HepG2 (cell line): ENCODE measurements around the gene GRM7. TPM values are rescaled to one million over a fixed set of nuclear protein-coding genes. Genes with fewer than 3 reads are reported as not detected.

Experiments used
- ATAC-seq: fragments of 200-7000 bp; cut with Tn5 transposase; 3 replicates; pipeline ENCODE4 v1.9.1; 2020; ENCODE audit warnings: mild to moderate bottlenecking, moderate library complexity
- BruUV-seq: library from RNA; stranded (reverse); fragments of 400-500 nt; replicated peaks from 2 replicates; lab custom pipeline; 2021; lab: Mats Ljungman, UMichigan
- CTCF ChIA-PET: fragments of 300-600 bp; formaldehyde crosslinking; extraction: SDS; loops from one replicate; lab custom pipeline; 2021; ENCODE audit warnings: low total read pairs, inconsistent platforms, low intra/inter-chr PET ratio; lab: Yijun Ruan, JAX
- POLR2A ChIA-PET: fragments of 350-600 bp; sonication (Branson Sonifier 250); formaldehyde crosslinking; loops from one replicate; lab custom pipeline; 2020; ENCODE audit warnings: antibody characterized with exemption, inconsistent platforms; lab: Yijun Ruan, JAX
- DNase-seq: peaks from one replicate; pipeline ENCODE4 v3.0.0-alpha.2; 2015; ENCODE audit warnings: low spot score
- FAIRE-seq: peaks from 3 replicates; lab custom pipeline; 2011; peaks lifted over from hg19 to GRCh38; lab: Jason Lieb, UNC
- H2AFZ ChIP-seq: one replicate; pipeline ENCODE4 v1.6.1; 2011; ENCODE audit warnings: low read length, inconsistent platforms
- H3K27ac ChIP-seq: fragments of 300-600 bp; 3 replicates; pipeline ENCODE4 v1.8.0; 2011; ENCODE audit warnings: mixed run types, mild to moderate bottlenecking, mixed read lengths, low read length, inconsistent platforms; ENCODE audit not compliant: insufficient read depth; ENCODE audit errors: extremely low read length
- H3K27me3 ChIP-seq, 2 experiments: fragments of 200-600 bp in 1 of 2; 2 replicates in 1 of 2; 3 replicates in 1 of 2; pipeline versions ENCODE4 v1.6.0 to v1.8.0; 2011; ENCODE audit warnings: low read length in 2 of 2, mild to moderate bottlenecking in 2 of 2, moderate library complexity in 2 of 2, inconsistent platforms in 1 of 2; ENCODE audit not compliant: insufficient read depth in 2 of 2, control insufficient read depth in 1 of 2
- H3K36me3 ChIP-seq, 2 experiments: fragments of 200-600 bp in 1 of 2; replicated peaks in 1 of 2; 2 replicates in 1 of 2; 3 replicates in 1 of 2; pipeline versions ENCODE4 v1.5.1 to v1.8.0; 2011; ENCODE audit warnings: low read length in 2 of 2, inconsistent platforms in 1 of 2; ENCODE audit not compliant: insufficient read depth in 2 of 2, control insufficient read depth in 1 of 2
- H3K4me1 ChIP-seq: 2 replicates; pipeline ENCODE4 v1.5.1; 2012; ENCODE audit warnings: low read length, inconsistent platforms; ENCODE audit not compliant: insufficient read depth
- H3K4me2 ChIP-seq: 2 replicates; pipeline ENCODE4 v1.6.0; 2011; ENCODE audit warnings: low read depth, low read length, inconsistent platforms
- H3K4me3 ChIP-seq, 3 experiments: fragments of 200-600 bp in 1 of 3; sonication (generic), shearing (Covaris generic) in 1 of 3; replicated peaks in 1 of 3; 2 replicates each; pipeline ENCODE4 v1.5.1; 2011 to 2016; ENCODE audit warnings: low read length in 3 of 3, inconsistent platforms in 2 of 3, low read depth in 2 of 3, mild to moderate bottlenecking in 2 of 3, control low read depth in 1 of 3, mixed read lengths in 1 of 3; ENCODE audit not compliant: insufficient read depth in 1 of 3
- H3K79me2 ChIP-seq: one replicate; pipeline ENCODE4 v1.6.1; 2011; ENCODE audit warnings: low read length, inconsistent platforms; ENCODE audit not compliant: insufficient read depth
- H3K9ac ChIP-seq: 2 replicates; pipeline ENCODE4 v1.6.0; 2011; ENCODE audit warnings: mild to moderate bottlenecking, low read depth, low read length, inconsistent platforms; ENCODE audit not compliant: insufficient read depth
- H3K9me3 ChIP-seq: 2 replicates; pipeline ENCODE4 v1.5.1; 2012; ENCODE audit warnings: mild to moderate bottlenecking, low read length
- H4K20me1 ChIP-seq: 2 replicates; pipeline ENCODE4 v1.6.0; 2011; ENCODE audit warnings: inconsistent platforms, mild to moderate bottlenecking, low read length, moderate library complexity; ENCODE audit not compliant: insufficient read depth
- CENPT ChIP-seq: sonication (generic); formaldehyde crosslinking; IDR thresholded peaks from 2 replicates; pipeline ENCODE4 v1.8.0; 2022; ENCODE audit warnings: low read depth, mild to moderate bottlenecking, moderate library complexity, missing genetic modification reagents
- DNMT3B ChIP-seq: conservative IDR thresholded peaks from 2 replicates; pipeline ENCODE4 v1.6.1; 2016; ENCODE audit warnings: missing biosample characterization, control low read depth
- HNRNPUL1 ChIP-seq: fragments of 200-400 bp; formaldehyde crosslinking; IDR thresholded peaks from 2 replicates; pipeline ENCODE4 v1.6.1; 2017; ENCODE audit warnings: low read depth, mild to moderate bottlenecking, low read length, moderate library complexity
- KDM4B ChIP-seq: sonication (generic); formaldehyde crosslinking; IDR thresholded peaks from 2 replicates; pipeline ENCODE4 v1.4.0; 2020; ENCODE audit warnings: missing genetic modification reagents
- KMT2A ChIP-seq: sonication (generic); formaldehyde crosslinking; IDR thresholded peaks from 2 replicates; pipeline ENCODE4 v1.4.0; 2020; ENCODE audit warnings: missing genetic modification reagents
- MED8 ChIP-seq: sonication (generic); formaldehyde crosslinking; IDR thresholded peaks from 2 replicates; pipeline ENCODE4 v1.8.1; 2023; ENCODE audit warnings: mild to moderate bottlenecking, missing genetic modification reagents; ENCODE audit not compliant: insufficient replicate concordance
- SETDB1 ChIP-seq: sonication (generic); formaldehyde crosslinking; IDR thresholded peaks from 2 replicates; pipeline ENCODE4 v1.5.1; 2020; ENCODE audit warnings: missing genetic modification reagents, mild to moderate bottlenecking, borderline replicate concordance
- U2AF2 ChIP-seq: fragments of 200-400 bp; formaldehyde crosslinking; IDR thresholded peaks from 2 replicates; pipeline ENCODE4 v1.6.1; 2017; ENCODE audit warnings: low read depth, mild to moderate bottlenecking, low read length
- ZNF468 ChIP-seq: sonication (generic); formaldehyde crosslinking; IDR thresholded peaks from 2 replicates; pipeline ENCODE4 v1.8.0; 2022; ENCODE audit warnings: mild to moderate bottlenecking, moderate library complexity, missing genetic modification reagents
- ZNF615 ChIP-seq: sonication (generic); formaldehyde crosslinking; IDR thresholded peaks from 2 replicates; pipeline ENCODE4 v1.5.0; 2020; ENCODE audit warnings: mild to moderate bottlenecking, missing genetic modification reagents, borderline replicate concordance
- ZNF670 ChIP-seq: sonication (generic); formaldehyde crosslinking; IDR thresholded peaks from 2 replicates; pipeline ENCODE4 v1.8.0; 2022; ENCODE audit warnings: mild to moderate bottlenecking, missing genetic modification reagents, borderline replicate concordance
- ZNF746 ChIP-seq: sonication (generic); formaldehyde crosslinking; IDR thresholded peaks from 2 replicates; pipeline ENCODE4 v1.8.0; 2022; ENCODE audit warnings: mild to moderate bottlenecking, missing genetic modification reagents
- ZSCAN20 ChIP-seq: sonication (generic); formaldehyde crosslinking; IDR thresholded peaks from 2 replicates; pipeline ENCODE4 v1.4.0; 2020; ENCODE audit warnings: missing genetic modification reagents, mild to moderate bottlenecking, borderline replicate concordance
- WGBS: methylation state at CpG from one replicate; pipeline ENCODE4 v1.1.6; 2017; ENCODE audit warnings: low lambda C conversion rate; 5-methylcytosine and 5-hydroxymethylcytosine counted together
- in situ Hi-C: cut with HindIII; loops from 2 replicates; pipeline ENCODE4 v1.10.0; 2017; ENCODE audit warnings: low pct_unique_long_range_greater_than_20kb; ENCODE audit not compliant: extremely low pct_ligation_motif_present
- intact Hi-C: fragments of 100-400 bp; cut with micrococcal nuclease; formaldehyde crosslinking; loops from one replicate; pipeline ENCODE4 v1.10.0; 2022; ENCODE audit not compliant: unreplicated experiment
- polyA plus RNA-seq, 8 experiments: library from polyadenylated mRNA; depleted of rRNA in 3 of 8; stranded (reverse) in 7 of 8; unstranded in 1 of 8; fragments of >200 nt; fragmentation: Illumina TruSeq in 4 of 8; extraction: Trizol in 4 of 8; gene quantifications; 2 replicates each; pipeline versions ENCODE4 v1.2.1 to v1.2.3, GENCODE V29; 2011 to 2016; ENCODE audit warnings: low read depth in 4 of 8, missing spikeins in 1 of 8, mixed read lengths in 1 of 8; ENCODE audit not compliant: insufficient read depth in 1 of 8
- total RNA-seq, 5 experiments: library from RNA; depleted of rRNA; stranded (reverse); fragments of >200 nt; fragmentation: Illumina TruSeq; extraction: Trizol; gene quantifications; 2 replicates each; pipeline ENCODE4 v1.2.3, GENCODE V29; 2016; ENCODE audit warnings: low read depth in 1 of 5
- TF ChIP-seq, protein P1 (sequence below): sonication (generic); formaldehyde crosslinking; IDR thresholded peaks from 2 replicates; pipeline ENCODE4 v1.9.0; 2021; ENCODE audit warnings: missing genetic modification reagents, borderline replicate concordance
- TF ChIP-seq, protein P2 (sequence below): IDR thresholded peaks from 2 replicates; pipeline ENCODE4 v1.6.1; 2012; ENCODE audit warnings: inconsistent platforms
- TF ChIP-seq, protein P3 (sequence below): sonication (generic); formaldehyde crosslinking; IDR thresholded peaks from 2 replicates; pipeline ENCODE4 v1.8.1; 2023; ENCODE audit warnings: missing genetic modification reagents, inconsistent platforms, borderline replicate concordance
- TF ChIP-seq, protein P4 (sequence below): sonication (generic); formaldehyde crosslinking; conservative IDR thresholded peaks from 2 replicates; pipeline ENCODE4 v1.8.0; 2022; ENCODE audit warnings: low read depth, missing genetic modification reagents
- TF ChIP-seq, protein P5 (sequence below): sonication (generic); formaldehyde crosslinking; IDR thresholded peaks from 2 replicates; pipeline ENCODE4 v1.8.0; 2022; ENCODE audit warnings: mild to moderate bottlenecking, missing genetic modification reagents, moderate library complexity
- TF ChIP-seq, protein P6 (sequence below): sonication (generic); formaldehyde crosslinking; IDR thresholded peaks from 2 replicates; pipeline ENCODE4 v1.4.0; 2020; ENCODE audit warnings: missing genetic modification reagents

GRM7 gene
- total and polyA plus RNA-seq, 2 of the 13 experiments (the other 11 are each of a cell fraction or from before 2014, with no cell fraction given) = not detected

DNA sequence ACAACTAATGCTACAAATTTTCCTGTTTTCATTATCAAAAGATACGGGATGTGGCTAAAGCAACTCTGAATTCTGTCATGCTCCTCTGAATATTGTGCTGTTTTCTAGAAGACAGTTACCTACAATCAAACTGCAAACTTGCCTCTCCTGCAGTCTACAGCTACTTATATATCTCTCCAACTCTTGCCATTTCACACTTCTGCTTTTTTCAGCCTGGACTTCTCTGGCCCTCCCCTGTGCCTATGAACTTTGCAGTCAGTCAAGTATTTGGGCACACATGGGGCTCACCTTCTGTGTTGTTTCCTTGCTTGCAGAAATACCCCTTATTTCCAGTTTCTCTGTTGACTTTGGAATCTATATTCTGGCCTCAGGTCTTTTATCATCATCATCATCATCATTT, 575.6 kb downstream of the GRM7 start:
- FAIRE-seq (no peak), ATAC-seq (no peak), DNase-seq (no peak)
- Histone ChIP-seq H3K9ac (no peak overlapping the region), H3K9me3 (peaks cover 73% of the 10 kb centered on the region), H3K79me2 (no peaks in the 10 kb centered on the region), H3K27ac (no peak overlapping the region), H3K4me3 (no peak overlapping the region), H3K36me3 (no peaks in the 10 kb centered on the region), H3K4me2 (no peak overlapping the region), H3K4me1 (no peaks in the 10 kb centered on the region), H3K27me3 (no peaks in the 10 kb centered on the region), H4K20me1 (no peaks in the 10 kb centered on the region), H2AFZ (no peak overlapping the region)
- in situ Hi-C loops (no loop called here), intact Hi-C loops (no loop called here)
- CTCF ChIA-PET = no interaction called here
- BruUV-seq = no TSS peak
- WGBS = 0% methylated on average over 1 of the region's 1 CpG
- TF ChIP-seq SETDB1 (no peak), ZNF615 (CRISPR knock-in tag) (no peak), MED8 (no peak), ZNF746 (no peak), DNMT3B (CRISPR knock-in tag) (no peak), ZNF670 (CRISPR knock-in tag) (no peak), ZSCAN20 (CRISPR knock-in tag) (no peak), HNRNPUL1 (no peak), ZNF468 (CRISPR knock-in tag) (no peak), U2AF2 (no peak), KMT2A (CRISPR knock-in tag) (no peak), CENPT (CRISPR knock-in tag) (no peak), KDM4B (CRISPR knock-in tag) (no peak)
- TF ChIP-seq, protein P1, sequence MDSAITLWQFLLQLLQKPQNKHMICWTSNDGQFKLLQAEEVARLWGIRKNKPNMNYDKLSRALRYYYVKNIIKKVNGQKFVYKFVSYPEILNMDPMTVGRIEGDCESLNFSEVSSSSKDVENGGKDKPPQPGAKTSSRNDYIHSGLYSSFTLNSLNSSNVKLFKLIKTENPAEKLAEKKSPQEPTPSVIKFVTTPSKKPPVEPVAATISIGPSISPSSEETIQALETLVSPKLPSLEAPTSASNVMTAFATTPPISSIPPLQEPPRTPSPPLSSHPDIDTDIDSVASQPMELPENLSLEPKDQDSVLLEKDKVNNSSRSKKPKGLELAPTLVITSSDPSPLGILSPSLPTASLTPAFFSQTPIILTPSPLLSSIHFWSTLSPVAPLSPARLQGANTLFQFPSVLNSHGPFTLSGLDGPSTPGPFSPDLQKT = no peak
- TF ChIP-seq, protein P2, sequence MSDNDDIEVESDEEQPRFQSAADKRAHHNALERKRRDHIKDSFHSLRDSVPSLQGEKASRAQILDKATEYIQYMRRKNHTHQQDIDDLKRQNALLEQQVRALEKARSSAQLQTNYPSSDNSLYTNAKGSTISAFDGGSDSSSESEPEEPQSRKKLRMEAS = no peak
- TF ChIP-seq, protein P3, sequence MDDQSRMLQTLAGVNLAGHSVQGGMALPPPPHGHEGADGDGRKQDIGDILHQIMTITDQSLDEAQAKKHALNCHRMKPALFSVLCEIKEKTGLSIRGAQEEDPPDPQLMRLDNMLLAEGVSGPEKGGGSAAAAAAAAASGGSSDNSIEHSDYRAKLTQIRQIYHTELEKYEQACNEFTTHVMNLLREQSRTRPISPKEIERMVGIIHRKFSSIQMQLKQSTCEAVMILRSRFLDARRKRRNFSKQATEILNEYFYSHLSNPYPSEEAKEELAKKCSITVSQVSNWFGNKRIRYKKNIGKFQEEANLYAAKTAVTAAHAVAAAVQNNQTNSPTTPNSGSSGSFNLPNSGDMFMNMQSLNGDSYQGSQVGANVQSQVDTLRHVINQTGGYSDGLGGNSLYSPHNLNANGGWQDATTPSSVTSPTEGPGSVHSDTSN (CRISPR knock-in tag) = no peak
- TF ChIP-seq, protein P4, sequence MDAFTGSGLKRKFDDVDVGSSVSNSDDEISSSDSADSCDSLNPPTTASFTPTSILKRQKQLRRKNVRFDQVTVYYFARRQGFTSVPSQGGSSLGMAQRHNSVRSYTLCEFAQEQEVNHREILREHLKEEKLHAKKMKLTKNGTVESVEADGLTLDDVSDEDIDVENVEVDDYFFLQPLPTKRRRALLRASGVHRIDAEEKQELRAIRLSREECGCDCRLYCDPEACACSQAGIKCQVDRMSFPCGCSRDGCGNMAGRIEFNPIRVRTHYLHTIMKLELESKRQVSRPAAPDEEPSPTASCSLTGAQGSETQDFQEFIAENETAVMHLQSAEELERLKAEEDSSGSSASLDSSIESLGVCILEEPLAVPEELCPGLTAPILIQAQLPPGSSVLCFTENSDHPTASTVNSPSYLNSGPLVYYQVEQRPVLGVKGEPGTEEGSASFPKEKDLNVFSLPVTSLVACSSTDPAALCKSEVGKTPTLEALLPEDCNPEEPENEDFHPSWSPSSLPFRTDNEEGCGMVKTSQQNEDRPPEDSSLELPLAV (CRISPR knock-in tag) = no peak
- TF ChIP-seq, protein P5, sequence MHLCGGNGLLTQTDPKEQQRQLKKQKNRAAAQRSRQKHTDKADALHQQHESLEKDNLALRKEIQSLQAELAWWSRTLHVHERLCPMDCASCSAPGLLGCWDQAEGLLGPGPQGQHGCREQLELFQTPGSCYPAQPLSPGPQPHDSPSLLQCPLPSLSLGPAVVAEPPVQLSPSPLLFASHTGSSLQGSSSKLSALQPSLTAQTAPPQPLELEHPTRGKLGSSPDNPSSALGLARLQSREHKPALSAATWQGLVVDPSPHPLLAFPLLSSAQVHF (CRISPR knock-in tag) = no peak
- TF ChIP-seq, protein P6, sequence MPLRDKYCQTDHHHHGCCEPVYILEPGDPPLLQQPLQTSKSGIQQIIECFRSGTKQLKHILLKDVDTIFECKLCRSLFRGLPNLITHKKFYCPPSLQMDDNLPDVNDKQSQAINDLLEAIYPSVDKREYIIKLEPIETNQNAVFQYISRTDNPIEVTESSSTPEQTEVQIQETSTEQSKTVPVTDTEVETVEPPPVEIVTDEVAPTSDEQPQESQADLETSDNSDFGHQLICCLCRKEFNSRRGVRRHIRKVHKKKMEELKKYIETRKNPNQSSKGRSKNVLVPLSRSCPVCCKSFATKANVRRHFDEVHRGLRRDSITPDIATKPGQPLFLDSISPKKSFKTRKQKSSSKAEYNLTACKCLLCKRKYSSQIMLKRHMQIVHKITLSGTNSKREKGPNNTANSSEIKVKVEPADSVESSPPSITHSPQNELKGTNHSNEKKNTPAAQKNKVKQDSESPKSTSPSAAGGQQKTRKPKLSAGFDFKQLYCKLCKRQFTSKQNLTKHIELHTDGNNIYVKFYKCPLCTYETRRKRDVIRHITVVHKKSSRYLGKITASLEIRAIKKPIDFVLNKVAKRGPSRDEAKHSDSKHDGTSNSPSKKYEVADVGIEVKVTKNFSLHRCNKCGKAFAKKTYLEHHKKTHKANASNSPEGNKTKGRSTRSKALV = no peak
- POLR2A ChIA-PET = no interaction called here
